ENCODE measurements around the gene PPP4R3A. TPM values are rescaled to one million over a fixed set of nuclear protein-coding genes. Genes with fewer than 3 reads are reported as not detected.

PPP4R3A gene
- total RNA-seq (10 to 100 TPM; 28.1 to 69.2 (median 52.7) TPM), polyA plus RNA-seq (10 to 100 TPM; 35.4 to 55.4 (median 51.1) TPM)
- long read RNA-seq, donor 1, full-length matches to known transcripts, result 3 of 3 reads
- long read RNA-seq, donor 1, partial matches to known transcripts, result 0 of 3 reads
- long read RNA-seq, donor 1, other reads (novel, unspliced or antisense), result 0 of 3 reads
- long read RNA-seq, donor 2, full-length matches to known transcripts, result 3 of 3 reads
- long read RNA-seq, donor 2, partial matches to known transcripts, result 0 of 3 reads
- long read RNA-seq, donor 2, other reads (novel, unspliced or antisense), result 0 of 3 reads
- long read RNA-seq, donor 3, full-length matches to known transcripts, result 3 of 3 reads
- long read RNA-seq, donor 3, partial matches to known transcripts, result 0 of 3 reads
- long read RNA-seq, donor 3, other reads (novel, unspliced or antisense), result 0 of 3 reads
- long read RNA-seq, donor 4, partial matches to known transcripts, result 0 of 2 reads
- long read RNA-seq, donor 4, other reads (novel, unspliced or antisense), result 2 of 2 reads
- long read RNA-seq, donor 5, full-length matches to known transcripts, result 57 of 84 reads
- long read RNA-seq, donor 5, partial matches to known transcripts, result 2 of 84 reads
- long read RNA-seq, donor 5, other reads (novel, unspliced or antisense), result 25 of 84 reads
- long read RNA-seq, donor 6, partial matches to known transcripts, result 2 of 5 reads
- long read RNA-seq, donor 6, other reads (novel, unspliced or antisense), result 3 of 5 reads
- long read RNA-seq, donor 7, full-length matches to known transcripts, result 2 of 2 reads
- long read RNA-seq, donor 7, partial matches to known transcripts, result 0 of 2 reads
- long read RNA-seq, donor 7, other reads (novel, unspliced or antisense), result 0 of 2 reads
- long read RNA-seq, donor 8, full-length matches to known transcripts, result 6 of 6 reads
- long read RNA-seq, donor 8, partial matches to known transcripts, result 0 of 6 reads
- long read RNA-seq, donor 8, other reads (novel, unspliced or antisense), result 0 of 6 reads
- long read RNA-seq, donor 9, partial matches to known transcripts, result 0 of 1 reads
- long read RNA-seq, donor 9, other reads (novel, unspliced or antisense), result 0 of 1 reads
- long read RNA-seq, donor 10, full-length matches to known transcripts, result 2 of 2 reads
- long read RNA-seq, donor 10, partial matches to known transcripts, result 0 of 2 reads
- long read RNA-seq, donor 10, other reads (novel, unspliced or antisense), result 0 of 2 reads

DNA sequence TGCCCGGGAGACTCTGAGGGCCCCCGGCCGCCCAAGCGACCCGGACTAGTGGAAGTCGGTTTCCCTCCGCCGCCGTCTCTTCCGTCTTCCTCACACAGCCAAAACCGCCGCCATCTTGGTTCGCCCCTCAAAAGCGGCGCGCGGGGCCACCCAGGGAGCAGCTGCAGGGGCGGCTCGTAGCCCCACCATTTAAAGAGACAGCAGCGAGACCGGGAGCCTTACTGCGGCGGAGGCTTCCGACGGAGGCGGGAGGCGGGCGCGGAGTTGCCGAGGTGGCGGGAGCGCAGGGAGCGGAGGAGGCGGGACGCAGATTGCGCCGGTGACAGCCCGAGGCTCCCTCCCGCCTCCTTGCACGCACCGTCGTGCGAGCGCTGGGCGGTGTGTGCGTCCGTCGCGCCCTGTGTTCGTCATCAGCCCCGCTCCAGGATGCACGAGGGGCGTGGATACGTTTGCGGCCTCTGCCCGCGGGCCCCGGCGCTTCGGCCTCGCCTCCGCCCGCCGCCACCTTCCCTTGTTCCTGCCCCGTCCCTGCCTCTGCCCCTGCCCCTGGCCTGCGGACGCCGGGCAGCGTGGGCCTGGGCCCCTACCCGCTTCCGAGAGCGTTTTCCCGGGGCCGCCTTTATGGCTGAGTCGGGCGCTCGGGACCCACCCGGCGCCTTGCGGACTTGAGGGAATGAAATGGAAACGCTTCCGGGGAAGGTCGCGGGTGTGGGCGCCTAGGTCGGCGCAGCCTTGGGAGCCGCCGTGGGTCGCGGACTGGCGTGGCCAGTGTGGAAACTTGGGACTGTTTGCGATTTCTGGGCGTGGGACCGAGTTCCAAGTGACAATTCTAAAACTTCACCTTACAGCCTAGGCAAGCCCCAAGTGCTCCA lies at the start of gene PPP4R3A:
PPP4R3A (minus strand) TSS at position 140 of the 872 bp plus-strand sequence. CDS start 663 bp downstream, outside the sequence.
- peak within 1 kb of the TSS; percentile 94 to 100 (median 98) for H3K27ac ChIP-seq

DNA sequence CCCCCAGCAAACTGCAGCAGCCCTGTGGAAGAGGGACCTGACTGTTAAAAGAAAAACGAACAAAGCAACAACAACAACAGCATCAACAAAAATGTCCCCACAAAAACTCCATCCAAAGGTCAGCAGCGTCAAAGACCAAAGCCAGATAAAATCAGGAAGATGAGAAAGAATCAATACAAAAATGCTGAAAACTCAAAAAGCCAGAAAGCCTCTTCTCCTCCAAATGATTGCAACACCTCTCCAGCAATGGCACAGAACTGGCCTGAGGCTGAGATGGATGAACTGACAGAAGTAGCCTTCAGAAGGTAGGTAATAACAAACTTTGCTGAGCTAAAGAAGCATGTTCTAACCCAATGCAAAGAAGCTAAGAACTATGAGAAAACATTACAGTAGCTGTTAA lies 45.4 kb upstream of the PPP4R3A start:
- TF ChIP-seq POLR2A (IDR thresholded peaks at IDR 0.05) (no peak), CTCF (IDR thresholded peaks at IDR 0.05) (no peak)

More for the DNA sequence above, at the start of gene PPP4R3A:
- Histone ChIP-seq H3K27me3 (no peaks in the 10 kb centered on the region), H3K4me1 (replicated peaks in 1 of 2) (peaks cover 7 to 28% of the 10 kb centered on the region in 2 donors), H3K9me3 (replicated peaks in 1 of 3) (no peaks in the 10 kb centered on the region), H3K4me3 (peak within 1 kb of the TSS; percentile 66 to 92 (median 82)), H3K36me3 (replicated peaks in 1 of 2) (no peaks in the 10 kb centered on the region)
- peak; percentile 95 to 97 (median 95) for DNase-seq
- TF ChIP-seq POLR2A (IDR thresholded peaks at IDR 0.05), result peak; percentile 66 to 93
- peak in 1 of 6 experiments; percentile 3 for TF ChIP-seq CTCF (IDR thresholded peaks at IDR 0.05)
- intact Hi-C loops (cut with DNase I), result no loop called here
- 0 to 2% (median 0%) methylated on average over 22 to 95 of the region's 95 CpGs for WGBS, 4 donors

GRCh38 chr14:91554535-91555332 lies 44.6 kb upstream of the PPP4R3A start:
- H3K36me3 ChIP-seq (replicated peaks in 1 of 2), result no peaks in the 10 kb centered on the region
- TF ChIP-seq CTCF (IDR thresholded peaks at IDR 0.05), result no peak
- TF ChIP-seq POLR2A (IDR thresholded peaks at IDR 0.05), result no peak
- no peak overlapping the region for H3K27ac ChIP-seq
- H3K4me1 ChIP-seq (replicated peaks in 1 of 2), result no peaks in the 10 kb centered on the region
- H3K27me3 ChIP-seq, result peaks cover 10% of the 10 kb centered on the region
- intact Hi-C loops (cut with DNase I), result no loop called here
- H3K9me3 ChIP-seq (replicated peaks in 1 of 3), result no peaks in the 10 kb centered on the region
- H3K4me3 ChIP-seq, result no peak overlapping the region
- WGBS, 4 donors, result 82 to 88% (median 86%) methylated on average over 6 to 11 of the region's 11 CpGs
- DNase-seq, result no peak

More for the DNA sequence above, 45.4 kb upstream of the PPP4R3A start:
- Histone ChIP-seq H3K4me3 (no peak overlapping the region), H3K4me1 (replicated peaks in 1 of 2) (no peaks in the 10 kb centered on the region), H3K27me3 (peaks cover 10% of the 10 kb centered on the region), H3K27ac (no peak overlapping the region), H3K36me3 (replicated peaks in 1 of 2) (no peaks in the 10 kb centered on the region), H3K9me3 (replicated peaks in 1 of 3) (no peaks in the 10 kb centered on the region)
- no peak for DNase-seq
- intact Hi-C loops (cut with DNase I), result no loop called here
- 63 to 73% (median 68%) methylated on average over 2 of the region's 2 CpGs for WGBS, 4 donors

Data from adrenal gland (tissue), 19 donors.